Measurements from ENCODE around the gene KCTD8. TPM values are rescaled to one million over a fixed set of nuclear protein-coding genes. Genes with fewer than 3 reads are reported as not detected.
A peak's percentile ranks its signal among the peaks of the same experiment; 100 is the strongest.

Gene KCTD8
- total and polyA plus RNA-seq, 7 donors = 0.56 to 2.3 (median 0.91) TPM; not detected in 1

DNA sequence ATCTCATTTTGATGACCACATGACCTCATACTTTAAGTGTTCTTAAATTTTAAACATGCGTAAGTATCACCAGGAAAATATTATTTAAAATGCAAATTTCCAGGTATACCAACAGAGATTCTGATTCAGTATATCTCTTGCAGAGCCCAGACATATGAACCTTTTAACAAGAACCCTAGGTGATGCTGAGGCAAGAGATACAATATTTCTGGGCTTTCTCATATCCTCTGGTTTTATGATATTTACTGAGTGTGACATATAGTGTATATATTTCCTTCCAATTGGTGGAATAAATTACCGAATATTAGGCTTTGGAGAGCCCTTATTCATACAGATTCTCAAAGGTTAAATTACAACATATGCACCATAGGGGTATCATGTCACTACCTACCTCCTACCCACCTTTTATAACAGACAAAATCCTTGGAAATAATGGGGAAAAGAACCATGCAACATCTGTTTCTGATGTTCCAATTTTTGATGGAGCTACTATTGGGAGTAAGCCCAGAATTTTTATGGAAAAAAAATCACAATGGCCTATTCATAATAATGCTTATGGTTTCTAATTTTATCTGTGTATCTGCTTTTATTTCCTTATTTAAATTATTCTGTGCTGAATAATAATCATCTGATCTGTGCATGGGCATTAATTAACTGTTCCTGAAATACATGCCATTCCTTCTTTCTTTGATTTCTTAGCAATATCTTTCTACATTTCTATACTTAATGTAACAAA lies 27.1 kb downstream of the KCTD8 start:
- WGBS, 3 donors = 77 to 84% (median 83%) methylated on average over 2 of the region's 2 CpGs

DNA sequence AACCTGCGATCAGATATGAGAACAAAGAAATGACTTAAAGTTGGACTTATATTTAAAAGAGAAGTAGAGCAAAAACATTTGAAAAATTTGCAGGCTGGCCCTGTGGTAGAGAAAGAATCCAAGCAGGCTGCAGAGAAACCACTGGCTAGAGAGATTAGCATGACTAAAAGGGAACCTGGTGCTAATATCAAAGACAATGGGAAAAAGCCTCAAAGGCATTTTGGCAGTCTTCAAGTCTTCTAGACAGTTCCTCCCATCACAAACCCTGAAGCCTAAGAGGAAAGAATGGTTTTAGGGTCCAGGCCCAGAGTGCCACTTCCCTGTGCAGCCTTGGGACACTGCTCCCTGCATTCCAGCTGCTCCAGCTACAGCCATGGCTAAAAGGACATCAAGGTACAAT lies 33.4 kb downstream of the KCTD8 start:
- Histone ChIP-seq H3K36me3 (ENCODE audit: insufficient read depth in 1 of 2, low read depth in 1 of 2) (no peaks in the 10 kb centered on the region), H3K4me3 (no peak overlapping the region), H3K9me3 (no peaks in the 10 kb centered on the region), H3K27ac (no peak overlapping the region), H3K27me3 (ENCODE audit: insufficient read depth in 3 of 3, low read length in 2 of 3) (no peaks in the 10 kb centered on the region), H3K4me1 (no peaks in the 10 kb centered on the region)
- TF ChIP-seq, protein P1, sequence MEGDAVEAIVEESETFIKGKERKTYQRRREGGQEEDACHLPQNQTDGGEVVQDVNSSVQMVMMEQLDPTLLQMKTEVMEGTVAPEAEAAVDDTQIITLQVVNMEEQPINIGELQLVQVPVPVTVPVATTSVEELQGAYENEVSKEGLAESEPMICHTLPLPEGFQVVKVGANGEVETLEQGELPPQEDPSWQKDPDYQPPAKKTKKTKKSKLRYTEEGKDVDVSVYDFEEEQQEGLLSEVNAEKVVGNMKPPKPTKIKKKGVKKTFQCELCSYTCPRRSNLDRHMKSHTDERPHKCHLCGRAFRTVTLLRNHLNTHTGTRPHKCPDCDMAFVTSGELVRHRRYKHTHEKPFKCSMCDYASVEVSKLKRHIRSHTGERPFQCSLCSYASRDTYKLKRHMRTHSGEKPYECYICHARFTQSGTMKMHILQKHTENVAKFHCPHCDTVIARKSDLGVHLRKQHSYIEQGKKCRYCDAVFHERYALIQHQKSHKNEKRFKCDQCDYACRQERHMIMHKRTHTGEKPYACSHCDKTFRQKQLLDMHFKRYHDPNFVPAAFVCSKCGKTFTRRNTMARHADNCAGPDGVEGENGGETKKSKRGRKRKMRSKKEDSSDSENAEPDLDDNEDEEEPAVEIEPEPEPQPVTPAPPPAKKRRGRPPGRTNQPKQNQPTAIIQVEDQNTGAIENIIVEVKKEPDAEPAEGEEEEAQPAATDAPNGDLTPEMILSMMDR (IDR thresholded peaks at IDR 0.05) = no peak
- 91 to 97% (median 94%) methylated on average over 1 of the region's 1 CpG for WGBS, 3 donors
- DNase-seq = no peak
- ATAC-seq = no peak
- intact Hi-C loops (cut with DNase I) = no loop called here

More for the DNA sequence above, 27.1 kb downstream of the KCTD8 start:
- ATAC-seq (no peak), DNase-seq (no peak)
- intact Hi-C loops (cut with DNase I) = loop anchor here in 1 of 2 donors (10.0 kb wide), 2 partner anchors 167 to 1287 kb away; no protein-coding TSS in a partner anchor
- Histone ChIP-seq H3K27me3 (ENCODE audit: insufficient read depth in 3 of 3, low read length in 2 of 3) (no peaks in the 10 kb centered on the region), H3K36me3 (ENCODE audit: insufficient read depth in 1 of 2, low read depth in 1 of 2) (no peaks in the 10 kb centered on the region), H3K9me3 (no peaks in the 10 kb centered on the region), H3K27ac (no peak overlapping the region), H3K4me3 (no peak overlapping the region), H3K4me1 (no peaks in the 10 kb centered on the region)
- TF ChIP-seq, protein P1 (IDR thresholded peaks at IDR 0.05) = no peak

DNA sequence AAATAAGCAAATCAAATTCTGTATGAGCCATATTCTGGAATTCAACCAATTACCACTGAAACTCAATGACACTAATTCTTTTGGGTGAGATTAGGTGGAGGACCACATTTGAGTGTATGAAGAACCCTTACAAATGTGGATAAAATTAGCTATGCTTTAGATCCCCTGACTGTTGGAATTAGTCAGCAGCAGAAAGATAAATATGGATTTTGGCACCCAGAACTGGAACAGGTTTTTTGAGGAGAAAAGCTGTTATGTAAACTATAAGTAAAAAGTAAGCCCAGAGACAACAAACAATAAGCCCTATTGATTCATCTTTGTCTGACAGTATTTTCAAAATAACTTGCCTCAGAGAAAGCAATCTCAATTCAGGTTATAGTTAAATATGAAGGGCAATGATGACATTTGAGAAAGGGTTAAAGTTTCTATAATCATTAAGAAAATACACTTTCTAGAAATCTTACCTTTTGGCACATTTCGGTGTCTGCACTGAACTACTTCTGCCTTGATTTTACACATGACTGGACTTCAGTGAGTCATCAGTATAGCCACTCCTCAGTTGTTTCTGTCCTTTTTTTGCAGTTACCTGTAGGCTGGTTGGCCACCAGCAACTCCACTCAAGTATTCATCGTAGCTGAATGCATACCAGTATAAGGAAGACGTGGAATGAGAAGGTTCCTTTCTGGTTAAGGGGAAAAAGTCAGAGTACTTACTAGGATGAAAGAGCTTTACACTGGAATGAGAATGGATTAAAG lies 80.0 kb downstream of the KCTD8 start:
- Histone ChIP-seq H3K27me3 (ENCODE audit: insufficient read depth in 3 of 3, low read length in 2 of 3) (no peaks in the 10 kb centered on the region), H3K4me1 (no peaks in the 10 kb centered on the region), H3K27ac (no peak overlapping the region), H3K36me3 (ENCODE audit: insufficient read depth in 1 of 2, low read depth in 1 of 2) (no peaks in the 10 kb centered on the region), H3K4me3 (no peak overlapping the region), H3K9me3 (no peaks in the 10 kb centered on the region)
- TF ChIP-seq, protein P1 (IDR thresholded peaks at IDR 0.05) = no peak
- WGBS, 3 donors = 78 to 82% (median 81%) methylated on average over 3 of the region's 3 CpGs
- intact Hi-C loops (cut with DNase I) = no loop called here
- ATAC-seq (no peak), DNase-seq (no peak)

DNA sequence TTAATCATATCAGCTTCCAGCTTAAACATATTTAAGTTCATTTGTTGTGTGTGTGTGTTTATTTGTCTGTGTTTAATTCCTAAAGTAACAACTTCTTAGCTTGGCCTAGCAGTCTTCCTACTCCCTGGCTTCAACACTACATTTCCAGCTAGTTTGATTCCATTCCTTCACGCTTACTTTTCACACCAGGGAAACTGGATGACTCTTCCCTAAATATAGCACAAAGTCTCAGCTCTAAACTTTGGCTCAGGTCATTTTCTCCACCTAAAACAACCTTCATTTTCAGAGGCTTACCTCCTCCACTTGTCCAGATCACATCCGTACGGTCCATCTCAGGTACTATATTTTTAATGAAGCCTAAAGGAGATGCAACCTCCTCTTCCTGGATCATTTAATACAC lies 94.4 kb downstream of the KCTD8 start:
- Histone ChIP-seq H3K9me3 (no peaks in the 10 kb centered on the region), H3K4me1 (peaks cover 4% of the 10 kb centered on the region), H3K27me3 (ENCODE audit: insufficient read depth in 3 of 3, low read length in 2 of 3) (no peaks in the 10 kb centered on the region), H3K36me3 (ENCODE audit: insufficient read depth in 1 of 2, low read depth in 1 of 2) (no peaks in the 10 kb centered on the region), H3K27ac (no peak overlapping the region), H3K4me3 (no peak overlapping the region)
- DNase-seq (no peak), ATAC-seq (peak in 3 of 4 donors; percentile 53 to 77 (median 70))
- 47 to 86% (median 62%) methylated on average over 3 of the region's 3 CpGs for WGBS, 3 donors
- intact Hi-C loops (cut with DNase I) = no loop called here
- TF ChIP-seq, protein P1 (IDR thresholded peaks at IDR 0.05) = no peak

Measured in psoas muscle (tissue), 8 donors.